Gastroesophageal sphincter (tissue), 3 donors: ENCODE data around the gene EVC2.

Experiments used
- POLR2A ChIP-seq, 2 donors: fragments of 450-650 bp; IDR thresholded peaks; one replicate each; pipeline ENCODE4 v1.6.1; 2017; ENCODE audit warnings: antibody characterized with exemption in 2 of 2, mild to moderate bottlenecking in 2 of 2, moderate library complexity in 1 of 2
- TF ChIP-seq, protein P1 (sequence below), 4 experiments: fragments of 200-600 bp in 2 of 4; fragments of 450-650 bp in 2 of 4; sonication (generic) in 1 of 4; IDR thresholded peaks; one replicate each; pipeline ENCODE4 v1.5.1; 2017 to 2019; ENCODE audit warnings: antibody characterized with exemption in 4 of 4, mild to moderate bottlenecking in 2 of 4, moderate library complexity in 2 of 4

GRCh38 chr4:5640096-5640495 lies 68.3 kb downstream of the EVC2 start:
- TF ChIP-seq, protein P1, sequence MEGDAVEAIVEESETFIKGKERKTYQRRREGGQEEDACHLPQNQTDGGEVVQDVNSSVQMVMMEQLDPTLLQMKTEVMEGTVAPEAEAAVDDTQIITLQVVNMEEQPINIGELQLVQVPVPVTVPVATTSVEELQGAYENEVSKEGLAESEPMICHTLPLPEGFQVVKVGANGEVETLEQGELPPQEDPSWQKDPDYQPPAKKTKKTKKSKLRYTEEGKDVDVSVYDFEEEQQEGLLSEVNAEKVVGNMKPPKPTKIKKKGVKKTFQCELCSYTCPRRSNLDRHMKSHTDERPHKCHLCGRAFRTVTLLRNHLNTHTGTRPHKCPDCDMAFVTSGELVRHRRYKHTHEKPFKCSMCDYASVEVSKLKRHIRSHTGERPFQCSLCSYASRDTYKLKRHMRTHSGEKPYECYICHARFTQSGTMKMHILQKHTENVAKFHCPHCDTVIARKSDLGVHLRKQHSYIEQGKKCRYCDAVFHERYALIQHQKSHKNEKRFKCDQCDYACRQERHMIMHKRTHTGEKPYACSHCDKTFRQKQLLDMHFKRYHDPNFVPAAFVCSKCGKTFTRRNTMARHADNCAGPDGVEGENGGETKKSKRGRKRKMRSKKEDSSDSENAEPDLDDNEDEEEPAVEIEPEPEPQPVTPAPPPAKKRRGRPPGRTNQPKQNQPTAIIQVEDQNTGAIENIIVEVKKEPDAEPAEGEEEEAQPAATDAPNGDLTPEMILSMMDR (IDR thresholded peaks at IDR 0.05), result no peak
- TF ChIP-seq POLR2A (IDR thresholded peaks at IDR 0.05), result no peak
